ENCODE measurements around the gene RGL1.

Gene RGL1

GRCh38 chr1:183957216-183957830 is 152.4 kb downstream of the RGL1 start:
- no peak for DNase-seq (ENCODE audit: low read depth)

- DNase-seq (ENCODE audit: low read depth): no peak
These were observed 154.0 kb downstream of the RGL1 start for GRCh38 chr1:183958958-183959357.

- DNase-seq (ENCODE audit: low read depth): no peak
These were observed 156.2 kb downstream of the RGL1 start for GRCh38 chr1:183961132-183961531.

- no peak for DNase-seq (ENCODE audit: low read depth)
These were observed 158.0 kb downstream of the RGL1 start for GRCh38 chr1:183962903-183963302.

- no peak for DNase-seq (ENCODE audit: low read depth)
These were observed 160.8 kb downstream of the RGL1 start for GRCh38 chr1:183965726-183966125.

- no peak for DNase-seq (ENCODE audit: low read depth)
These were observed 161.6 kb downstream of the RGL1 start for GRCh38 chr1:183966487-183966886.

- no peak for DNase-seq (ENCODE audit: low read depth)
These were observed 163.0 kb downstream of the RGL1 start for GRCh38 chr1:183967914-183968313.

- DNase-seq (ENCODE audit: low read depth): no peak
These were observed 163.5 kb downstream of the RGL1 start for GRCh38 chr1:183968386-183968785.

- no peak for DNase-seq (ENCODE audit: low read depth)
These were observed 165.8 kb downstream of the RGL1 start for GRCh38 chr1:183970516-183971300.

GRCh38 chr1:183975651-183976050 is 170.7 kb downstream of the RGL1 start:
- DNase-seq (ENCODE audit: low read depth): no peak

GRCh38 chr1:183977717-183978116 is 172.8 kb downstream of the RGL1 start:
- DNase-seq (ENCODE audit: low read depth): no peak
